Mesenchymal stem cell (in vitro differentiated cells and primary cell): ENCODE results near the gene UFM1.

Source experiments
- DNase-seq: peaks from one replicate; pipeline ENCODE4 v3.0.0-alpha.2; 2013
- H2AFZ ChIP-seq: one replicate; pipeline ENCODE4 v1.6.1; 2013; ENCODE audit warnings: low read depth, mild to moderate bottlenecking, control low read depth, inconsistent platforms, low read length, moderate library complexity
- H2AK5ac ChIP-seq: 2 replicates; pipeline ENCODE4 v1.6.1; 2013; ENCODE audit warnings: low read length, moderate library complexity, mild to moderate bottlenecking, inconsistent platforms; ENCODE audit not compliant: severe bottlenecking
- H2BK120ac ChIP-seq: one replicate; pipeline ENCODE4 v1.6.1; 2013; ENCODE audit warnings: low read depth, mild to moderate bottlenecking, inconsistent platforms, low read length, moderate library complexity
- H2BK12ac ChIP-seq, 2 experiments: one replicate each; pipeline ENCODE4 v1.6.1; 2013; ENCODE audit warnings: inconsistent platforms in 2 of 2, low read length in 2 of 2, mild to moderate bottlenecking in 2 of 2, moderate library complexity in 2 of 2, control low read depth in 1 of 2
- H2BK15ac ChIP-seq: one replicate; pipeline ENCODE4 v1.6.1; 2013; ENCODE audit warnings: mild to moderate bottlenecking, low read depth, inconsistent platforms; ENCODE audit not compliant: poor library complexity, severe bottlenecking
- H2BK5ac ChIP-seq: 2 replicates; pipeline ENCODE4 v1.6.1; 2013; ENCODE audit warnings: low read depth, mild to moderate bottlenecking, low read length, control low read depth, inconsistent platforms; ENCODE audit not compliant: poor library complexity, severe bottlenecking
- H3K14ac ChIP-seq, 2 experiments: one replicate each; pipeline ENCODE4 v1.6.1; 2013; ENCODE audit warnings: inconsistent platforms in 2 of 2, low read length in 2 of 2, control low read depth in 1 of 2, mild to moderate bottlenecking in 1 of 2, moderate library complexity in 1 of 2
- H3K18ac ChIP-seq, 2 experiments: one replicate each; pipeline ENCODE4 v1.6.1; 2013; ENCODE audit warnings: inconsistent platforms in 2 of 2, low read length in 2 of 2, control low read depth in 1 of 2, low read depth in 1 of 2, mild to moderate bottlenecking in 1 of 2
- H3K23ac ChIP-seq, 2 experiments: one replicate each; pipeline ENCODE4 v1.6.1; 2013; ENCODE audit warnings: inconsistent platforms in 2 of 2, low read length in 2 of 2, mild to moderate bottlenecking in 2 of 2, moderate library complexity in 2 of 2, control low read depth in 1 of 2
- H3K27ac ChIP-seq: 2 replicates; pipeline ENCODE4 v1.5.1; 2013; ENCODE audit warnings: mild to moderate bottlenecking, moderate library complexity, low read length, control low read depth, inconsistent platforms; ENCODE audit not compliant: poor library complexity, severe bottlenecking
- H3K27me3 ChIP-seq, 2 experiments: 2 replicates each; pipeline versions ENCODE4 v1.6.1 to v1.7.0; 2013; ENCODE audit warnings: low read length in 2 of 2, mild to moderate bottlenecking in 2 of 2, moderate library complexity in 2 of 2, control low read depth in 1 of 2, inconsistent platforms in 1 of 2; ENCODE audit not compliant: control insufficient read depth in 1 of 2, insufficient read depth in 1 of 2
- H3K36me3 ChIP-seq, 2 experiments: 2 replicates each; pipeline versions ENCODE4 v1.6.1 to v1.7.0; 2013; ENCODE audit warnings: low read length in 2 of 2, control low read depth in 1 of 2, inconsistent platforms in 1 of 2, low read depth in 1 of 2, mild to moderate bottlenecking in 1 of 2; ENCODE audit not compliant: insufficient read depth in 2 of 2, control insufficient read depth in 1 of 2
- H3K4ac ChIP-seq, 2 experiments: one replicate each; pipeline ENCODE4 v1.6.1; 2013; ENCODE audit warnings: inconsistent platforms in 2 of 2, low read length in 2 of 2, mild to moderate bottlenecking in 2 of 2, moderate library complexity in 2 of 2, control low read depth in 1 of 2, low read depth in 1 of 2
- H3K4me1 ChIP-seq: 2 replicates; pipeline ENCODE4 v1.6.1; 2013; ENCODE audit warnings: low read depth, low read length, control low read depth; ENCODE audit not compliant: control insufficient read depth, insufficient read depth
- H3K4me2 ChIP-seq: 2 replicates; pipeline ENCODE4 v1.6.1; 2013; ENCODE audit warnings: low read length, mild to moderate bottlenecking, inconsistent platforms; ENCODE audit not compliant: poor library complexity, severe bottlenecking
- H3K4me3 ChIP-seq, 2 experiments: 2 replicates each; pipeline versions ENCODE4 v1.5.1 to v1.7.0; 2013; ENCODE audit warnings: low read length in 2 of 2, mild to moderate bottlenecking in 2 of 2, control low read depth in 1 of 2, low read depth in 1 of 2; ENCODE audit not compliant: insufficient read depth in 1 of 2
- H3K79me1 ChIP-seq: replicated peaks from 2 replicates; pipeline ENCODE4 v1.6.1; 2013; ENCODE audit warnings: mild to moderate bottlenecking, control low read depth, low read length, inconsistent platforms; ENCODE audit not compliant: poor library complexity, severe bottlenecking
- H3K9ac ChIP-seq: 2 replicates; pipeline ENCODE4 v1.7.0; 2013; ENCODE audit warnings: mild to moderate bottlenecking, low read length, moderate library complexity
- H3K9me3 ChIP-seq: 2 replicates; pipeline ENCODE4 v1.7.0; 2013; ENCODE audit warnings: mild to moderate bottlenecking, low read length; ENCODE audit not compliant: control insufficient read depth
- H4K8ac ChIP-seq: one replicate; pipeline ENCODE4 v1.6.1; 2013; ENCODE audit warnings: inconsistent platforms, mild to moderate bottlenecking, low read length, moderate library complexity
- H4K91ac ChIP-seq: one replicate; pipeline ENCODE4 v1.6.1; 2013; ENCODE audit warnings: mild to moderate bottlenecking, low read length, inconsistent platforms
- WGBS: methylation state at CpG from one replicate; pipeline ENCODE4 v1.1.7; 2013; ENCODE audit warnings: mixed read lengths; 5-methylcytosine and 5-hydroxymethylcytosine counted together

UFM1 gene

GRCh38 chr13:38325426-38325825 lies 24.2 kb upstream of the UFM1 start:
- no peak overlapping the region for H2AK5ac ChIP-seq
- no peak overlapping the region for H3K4me3 ChIP-seq
- H3K27ac ChIP-seq: no peak overlapping the region
- H3K18ac ChIP-seq: no peak overlapping the region
- no peak overlapping the region for H4K8ac ChIP-seq
- no peaks in the 10 kb centered on the region for H3K36me3 ChIP-seq
- H3K27me3 ChIP-seq: no peaks in the 10 kb centered on the region
- no peak overlapping the region for H3K9ac ChIP-seq
- no peaks in the 10 kb centered on the region for H3K4me1 ChIP-seq
- H2AFZ ChIP-seq: no peak overlapping the region
- no peak overlapping the region for H3K4me2 ChIP-seq
- no peak overlapping the region for H2BK5ac ChIP-seq
- H3K4ac ChIP-seq: no peak overlapping the region
- no peak overlapping the region for H4K91ac ChIP-seq
- peaks cover 13% of the 10 kb centered on the region for H3K9me3 ChIP-seq
- no peak overlapping the region for H2BK12ac ChIP-seq
- peaks cover 2% of the 10 kb centered on the region for H3K79me1 ChIP-seq
- H3K23ac ChIP-seq: no peak overlapping the region
- H2BK15ac ChIP-seq: no peak overlapping the region
- no peak overlapping the region for H2BK120ac ChIP-seq
- no peak for DNase-seq
- H3K14ac ChIP-seq: no peak overlapping the region
- WGBS: no CpG with 5 or more reads among the region's 1 CpG

- WGBS: 86% methylated on average over 1 of the region's 2 CpGs
- H3K18ac ChIP-seq: no peak overlapping the region
- no peak overlapping the region for H4K91ac ChIP-seq
- no peak overlapping the region for H3K14ac ChIP-seq
- no peak overlapping the region for H2BK5ac ChIP-seq
- no peak overlapping the region for H3K9ac ChIP-seq
- H3K4ac ChIP-seq: no peak overlapping the region
- no peak for DNase-seq
- H3K79me1 ChIP-seq: peaks cover 2% of the 10 kb centered on the region
- no peak overlapping the region for H2BK15ac ChIP-seq
- no peak overlapping the region for H2BK120ac ChIP-seq
- H3K36me3 ChIP-seq: no peaks in the 10 kb centered on the region
- H2AFZ ChIP-seq: no peak overlapping the region
- no peak overlapping the region for H2BK12ac ChIP-seq
- no peak overlapping the region for H3K4me3 ChIP-seq
- H2AK5ac ChIP-seq: no peak overlapping the region
- H3K9me3 ChIP-seq: peaks cover 13% of the 10 kb centered on the region
- no peaks in the 10 kb centered on the region for H3K4me1 ChIP-seq
- H3K27ac ChIP-seq: no peak overlapping the region
- H3K23ac ChIP-seq: no peak overlapping the region
- no peaks in the 10 kb centered on the region for H3K27me3 ChIP-seq
- H3K4me2 ChIP-seq: no peak overlapping the region
- H4K8ac ChIP-seq: no peak overlapping the region
These were observed 21.0 kb upstream of the UFM1 start for GRCh38 chr13:38328699-38329098.

GRCh38 chr13:38334845-38335244 lies 14.8 kb upstream of the UFM1 start:
- no peak for DNase-seq
- Histone ChIP-seq H3K14ac (no peak overlapping the region), H3K79me1 (no peaks in the 10 kb centered on the region), H4K91ac (no peak overlapping the region), H3K4ac (no peak overlapping the region), H3K4me1 (no peaks in the 10 kb centered on the region), H2AFZ (no peak overlapping the region), H2BK120ac (no peak overlapping the region), H3K27me3 (no peaks in the 10 kb centered on the region), H3K9ac (no peak overlapping the region), H3K4me3 (no peak overlapping the region), H2BK5ac (no peak overlapping the region), H3K4me2 (no peak overlapping the region), H3K27ac (no peak overlapping the region), H2BK12ac (no peak overlapping the region), H3K9me3 (no peaks in the 10 kb centered on the region), H4K8ac (no peak overlapping the region), H2AK5ac (no peak overlapping the region), H3K23ac (no peak overlapping the region), H2BK15ac (no peak overlapping the region), H3K18ac (no peak overlapping the region), H3K36me3 (no peaks in the 10 kb centered on the region)
- WGBS: 100% methylated on average over 1 of the region's 2 CpGs

GRCh38 chr13:38338089-38338488 lies 11.6 kb upstream of the UFM1 start:
- Histone ChIP-seq H2BK120ac (no peak overlapping the region), H3K14ac (no peak overlapping the region), H3K23ac (no peak overlapping the region), H3K18ac (no peak overlapping the region), H2AK5ac (no peak overlapping the region), H3K4me2 (no peak overlapping the region), H2BK12ac (no peak overlapping the region), H3K4ac (no peak overlapping the region), H3K4me3 (no peak overlapping the region), H2BK5ac (no peak overlapping the region), H2BK15ac (no peak overlapping the region), H3K79me1 (peaks cover 4% of the 10 kb centered on the region), H2AFZ (no peak overlapping the region), H3K9ac (no peak overlapping the region), H3K36me3 (no peaks in the 10 kb centered on the region), H4K91ac (no peak overlapping the region), H4K8ac (no peak overlapping the region), H3K9me3 (no peaks in the 10 kb centered on the region), H3K27ac (no peak overlapping the region), H3K4me1 (no peaks in the 10 kb centered on the region), H3K27me3 (no peaks in the 10 kb centered on the region)
- no CpG with 5 or more reads among the region's 2 CpGs for WGBS
- DNase-seq: no peak
